ENCODE data around the gene CSF1. TPM values are rescaled to one million over a fixed set of nuclear protein-coding genes. Genes with fewer than 3 reads are reported as not detected.
"Not testable (repeated sequence)": the region's sequence is repeated elsewhere in the genome, so short reads cannot be mapped to it uniquely, and the experiment has no call there.

CSF1 gene
- total and polyA plus RNA-seq, 9 donors: 13.1 to 57.6 (median 44.3) TPM

DNA sequence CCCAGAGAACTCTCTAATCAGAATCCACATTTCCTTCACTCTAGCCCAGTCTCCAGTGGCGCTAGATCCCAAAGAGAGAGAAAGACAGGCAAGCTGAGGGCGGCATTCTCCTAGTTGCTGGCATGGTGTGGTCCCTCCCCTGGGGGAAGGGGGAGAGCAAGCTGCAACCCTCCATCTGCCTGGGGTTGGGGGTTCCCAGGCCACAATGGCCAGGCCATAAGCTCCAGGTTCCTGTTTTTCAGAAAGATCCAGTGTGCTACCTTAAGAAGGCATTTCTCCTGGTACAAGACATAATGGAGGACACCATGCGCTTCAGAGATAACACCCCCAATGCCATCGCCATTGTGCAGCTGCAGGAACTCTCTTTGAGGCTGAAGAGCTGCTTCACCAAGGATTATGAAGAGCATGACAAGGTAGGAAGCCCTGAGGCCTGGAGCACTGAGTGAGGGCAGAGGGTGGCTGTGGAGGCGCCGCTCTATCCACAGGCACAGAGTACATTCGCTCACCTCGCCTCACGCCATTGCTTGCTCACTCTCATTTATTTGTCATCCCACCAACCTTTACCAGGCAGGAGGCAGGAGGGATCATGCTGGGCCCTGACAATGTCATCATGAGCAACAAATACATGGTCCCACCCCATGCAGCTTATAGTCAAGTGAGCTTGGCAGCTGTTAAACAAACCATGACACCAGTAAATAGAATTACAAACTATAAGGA lies 6.6 kb downstream of the CSF1 start:
- intact Hi-C loops (cut with DNase I): loop anchor here in 2 of 4 donors (10.0 kb wide), 2 partner anchors 122 to 142 kb away; no protein-coding TSS in a partner anchor
- Histone ChIP-seq H3K36me3 (no peaks in the 10 kb centered on the region), H3K9me3 (no peaks in the 10 kb centered on the region), H3K4me3 (no peak overlapping the region), H3K4me1 (ENCODE audit: insufficient read depth) (peaks cover 11% of the 10 kb centered on the region), H3K27ac (no peak overlapping the region), H3K27me3 (no peaks in the 10 kb centered on the region)
- TF ChIP-seq, protein P1, sequence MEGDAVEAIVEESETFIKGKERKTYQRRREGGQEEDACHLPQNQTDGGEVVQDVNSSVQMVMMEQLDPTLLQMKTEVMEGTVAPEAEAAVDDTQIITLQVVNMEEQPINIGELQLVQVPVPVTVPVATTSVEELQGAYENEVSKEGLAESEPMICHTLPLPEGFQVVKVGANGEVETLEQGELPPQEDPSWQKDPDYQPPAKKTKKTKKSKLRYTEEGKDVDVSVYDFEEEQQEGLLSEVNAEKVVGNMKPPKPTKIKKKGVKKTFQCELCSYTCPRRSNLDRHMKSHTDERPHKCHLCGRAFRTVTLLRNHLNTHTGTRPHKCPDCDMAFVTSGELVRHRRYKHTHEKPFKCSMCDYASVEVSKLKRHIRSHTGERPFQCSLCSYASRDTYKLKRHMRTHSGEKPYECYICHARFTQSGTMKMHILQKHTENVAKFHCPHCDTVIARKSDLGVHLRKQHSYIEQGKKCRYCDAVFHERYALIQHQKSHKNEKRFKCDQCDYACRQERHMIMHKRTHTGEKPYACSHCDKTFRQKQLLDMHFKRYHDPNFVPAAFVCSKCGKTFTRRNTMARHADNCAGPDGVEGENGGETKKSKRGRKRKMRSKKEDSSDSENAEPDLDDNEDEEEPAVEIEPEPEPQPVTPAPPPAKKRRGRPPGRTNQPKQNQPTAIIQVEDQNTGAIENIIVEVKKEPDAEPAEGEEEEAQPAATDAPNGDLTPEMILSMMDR (IDR thresholded peaks at IDR 0.05): no peak
- TF ChIP-seq EP300 (IDR thresholded peaks at IDR 0.05) (no peak), POLR2A (IDR thresholded peaks at IDR 0.05) (no peak)
- DNase-seq: no peak
- WGBS, 3 donors: 89 to 93% (median 90%) methylated on average over 9 of the region's 9 CpGs

DNA sequence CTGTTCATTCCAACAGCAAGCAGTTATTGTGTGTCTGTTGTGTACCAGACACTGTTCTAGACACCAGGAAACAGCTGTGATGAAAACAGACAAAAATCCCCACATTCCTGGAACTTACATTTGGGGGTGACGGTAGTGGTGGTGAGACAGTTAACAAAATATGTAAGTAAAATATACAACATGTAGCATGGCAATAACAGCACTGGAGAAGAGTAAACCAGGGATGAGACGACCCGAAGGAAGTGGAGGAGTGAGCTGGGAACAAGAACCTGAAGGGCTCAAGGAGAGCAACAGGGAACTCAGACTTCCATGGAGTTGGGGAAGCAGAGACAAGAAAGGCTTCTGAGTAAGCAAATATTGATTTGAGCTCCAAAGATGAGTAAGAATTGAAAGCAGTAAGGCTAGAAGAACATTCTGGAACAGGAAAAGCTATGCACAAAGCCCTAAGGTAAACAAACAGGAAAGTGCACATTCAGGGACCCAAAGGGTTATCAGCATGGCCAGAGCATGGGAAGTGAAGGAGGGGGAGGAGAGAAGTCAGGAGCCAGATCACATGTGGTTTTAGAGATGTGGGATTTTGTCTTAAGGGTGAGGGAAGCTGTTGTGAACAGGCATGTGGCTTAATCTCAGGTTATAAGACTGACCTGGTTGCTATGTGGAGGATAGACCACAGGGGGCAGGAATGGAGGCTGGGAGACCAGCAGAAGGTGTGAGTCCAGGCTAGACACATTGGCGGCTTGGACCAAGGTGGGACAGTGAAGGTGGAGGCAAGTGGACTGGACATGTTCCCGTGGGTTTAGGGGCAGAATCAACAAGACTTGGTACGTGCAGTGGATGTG lies 7.3 kb downstream of the CSF1 start:
- TF ChIP-seq EP300 (IDR thresholded peaks at IDR 0.05) (no peak), POLR2A (IDR thresholded peaks at IDR 0.05) (no peak)
- TF ChIP-seq, protein P1 (IDR thresholded peaks at IDR 0.05): no peak
- H3K36me3 ChIP-seq: no peaks in the 10 kb centered on the region
- no peak overlapping the region for H3K4me3 ChIP-seq
- no peaks in the 10 kb centered on the region for H3K27me3 ChIP-seq
- 58 to 65% (median 59%) methylated on average over 6 of the region's 6 CpGs for WGBS, 3 donors
- intact Hi-C loops (cut with DNase I): loop anchor here in 2 of 4 donors (10.0 kb wide), 2 partner anchors 123 to 143 kb away; no protein-coding TSS in a partner anchor
- no peak overlapping the region for H3K27ac ChIP-seq
- H3K4me1 ChIP-seq (ENCODE audit: insufficient read depth): peaks cover 3% of the 10 kb centered on the region
- H3K9me3 ChIP-seq: no peaks in the 10 kb centered on the region
- peak in 1 of 5 donors; percentile 8 for DNase-seq

DNA sequence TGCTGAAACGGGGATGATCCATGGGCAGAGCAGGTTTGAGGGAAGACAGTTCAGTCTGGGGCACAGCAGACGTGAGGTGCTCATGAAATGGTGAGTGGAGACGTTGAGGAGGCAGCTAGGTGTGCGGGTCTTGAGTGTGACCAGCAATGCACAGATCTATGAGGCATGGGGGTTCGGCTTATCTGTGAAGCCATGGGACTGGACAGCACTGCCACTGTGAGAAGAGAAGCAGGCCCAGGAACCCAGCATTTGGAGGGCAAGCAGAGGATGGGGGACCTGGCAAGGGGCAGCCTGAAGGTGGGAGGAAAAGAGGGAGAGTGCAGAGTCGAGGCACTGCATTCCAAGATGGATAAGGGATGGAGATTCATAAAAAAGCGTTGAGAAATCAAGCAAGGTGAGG lies 8.0 kb downstream of the CSF1 start:
- Histone ChIP-seq H3K27me3 (no peaks in the 10 kb centered on the region), H3K4me1 (ENCODE audit: insufficient read depth) (peaks cover 3% of the 10 kb centered on the region), H3K9me3 (no peaks in the 10 kb centered on the region), H3K36me3 (no peaks in the 10 kb centered on the region), H3K4me3 (no peak overlapping the region), H3K27ac (no peak overlapping the region)
- DNase-seq: no peak
- WGBS, 3 donors: 88 to 89% (median 89%) methylated on average over 7 of the region's 7 CpGs
- TF ChIP-seq, protein P1 (IDR thresholded peaks at IDR 0.05): no peak
- TF ChIP-seq EP300 (IDR thresholded peaks at IDR 0.05) (no peak), POLR2A (IDR thresholded peaks at IDR 0.05) (no peak)
- intact Hi-C loops (cut with DNase I): loop anchor here in 2 of 4 donors (10.0 kb wide), 2 partner anchors 124 to 144 kb away; no protein-coding TSS in a partner anchor

DNA sequence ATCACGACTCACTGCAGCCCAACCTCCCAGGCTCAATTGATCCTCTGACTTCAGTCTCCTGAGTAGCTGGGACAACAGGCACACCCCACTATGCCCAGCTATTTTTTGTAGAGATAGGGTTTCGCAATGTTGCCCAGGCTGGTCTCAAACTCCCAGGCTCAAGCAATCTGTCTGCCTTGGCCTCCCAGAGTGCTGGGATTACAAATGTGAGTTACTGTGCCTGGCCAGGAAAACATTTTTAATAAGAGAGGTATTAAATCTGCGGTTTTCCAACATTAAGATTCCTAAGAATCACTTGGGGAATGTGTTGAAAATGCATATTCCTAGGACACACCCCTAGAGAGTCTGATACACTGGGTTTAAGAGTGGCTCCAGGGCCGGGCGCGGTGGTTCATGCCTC lies 8.7 kb downstream of the CSF1 start:
- H3K27ac ChIP-seq: no peak overlapping the region
- H3K36me3 ChIP-seq: no peaks in the 10 kb centered on the region
- no peak for DNase-seq
- no peaks in the 10 kb centered on the region for H3K9me3 ChIP-seq
- no peak for TF ChIP-seq EP300 (IDR thresholded peaks at IDR 0.05)
- TF ChIP-seq, protein P1 (IDR thresholded peaks at IDR 0.05): no peak
- no peak for TF ChIP-seq POLR2A (IDR thresholded peaks at IDR 0.05)
- intact Hi-C loops (cut with DNase I): loop anchor here in 2 of 4 donors (10.0 kb wide), 2 partner anchors 125 to 145 kb away; no protein-coding TSS in a partner anchor
- WGBS, 3 donors: 93 to 95% (median 95%) methylated on average over 6 of the region's 6 CpGs
- H3K4me3 ChIP-seq: no peak overlapping the region
- H3K4me1 ChIP-seq (ENCODE audit: insufficient read depth): peaks cover 3% of the 10 kb centered on the region
- no peaks in the 10 kb centered on the region for H3K27me3 ChIP-seq

DNA sequence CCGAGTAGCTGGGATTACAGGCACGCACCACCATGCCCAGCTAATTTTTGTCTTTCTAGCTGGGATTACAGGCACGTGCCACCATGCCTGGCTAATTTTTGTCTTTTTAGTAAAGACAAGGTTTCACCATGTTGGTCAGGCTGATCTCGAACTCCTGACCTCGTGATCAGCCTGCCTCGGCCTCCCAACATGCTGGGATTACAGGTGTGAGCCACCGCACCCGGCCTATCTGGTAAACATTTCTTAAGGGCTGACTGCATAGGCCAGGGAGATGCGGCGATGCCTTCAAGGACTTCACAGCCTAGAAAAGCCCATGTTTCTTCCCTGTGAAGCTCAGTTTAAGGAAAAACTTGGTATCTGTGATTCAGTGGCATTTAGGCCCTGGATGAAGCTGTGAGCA lies 9.7 kb downstream of the CSF1 start:
- DNase-seq; H3K4me3 ChIP-seq; H3K27ac ChIP-seq; H3K27me3 ChIP-seq; H3K36me3 ChIP-seq; H3K4me1 ChIP-seq (ENCODE audit: insufficient read depth); H3K9me3 ChIP-seq: not testable (repeated sequence)
- intact Hi-C loops (cut with DNase I): loop anchor here in 1 of 4 donors (10.0 kb wide), 1 partner anchor 64 kb away; the partner anchor contains the start of gene AHCYL1
- 88 to 95% (median 94%) methylated on average over 10 of the region's 10 CpGs for WGBS, 3 donors

Measured in ovary (tissue), 9 donors.